ENCODE measurements around the gene BRCA2.

BRCA2 gene

DNA sequence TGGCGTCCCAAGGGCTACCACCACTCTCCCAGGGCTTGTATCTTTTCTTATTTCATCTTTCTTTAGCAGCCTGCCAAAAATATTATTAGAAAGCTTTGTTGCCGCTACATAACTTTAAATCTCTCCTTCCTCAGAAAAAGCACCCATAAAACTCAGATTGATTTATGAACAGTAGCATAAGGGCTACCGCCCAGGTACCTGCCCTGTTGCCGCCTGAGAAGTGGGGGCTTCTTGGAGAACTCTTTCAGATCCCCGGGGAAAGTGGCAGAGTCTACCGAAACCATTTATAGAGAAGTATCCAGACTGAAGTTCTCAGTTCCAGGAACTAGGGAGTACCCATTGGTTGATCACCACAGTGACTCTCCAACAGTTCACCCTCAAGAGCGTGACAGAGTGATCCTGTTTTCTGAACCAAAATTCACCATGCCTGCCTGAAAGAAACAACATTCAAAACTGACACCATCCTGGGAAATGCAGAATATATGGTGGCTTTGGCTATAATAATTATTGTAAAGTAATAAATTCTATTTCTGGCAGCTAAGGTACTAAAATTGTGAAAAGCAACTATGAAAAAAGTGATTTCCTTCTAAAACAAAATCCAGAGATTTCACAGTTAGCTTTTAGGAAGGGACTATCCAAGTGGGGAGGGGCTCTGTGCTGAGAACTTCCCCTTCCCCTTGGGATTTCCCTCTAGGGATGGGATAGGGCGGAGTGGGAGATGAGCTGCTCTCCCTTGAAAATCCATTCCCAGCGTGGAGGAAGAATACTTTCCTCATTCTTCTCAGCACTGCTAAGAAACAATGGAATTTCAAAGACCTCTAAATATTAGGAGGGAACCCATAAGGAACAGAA, 113.5 kb downstream of the BRCA2 start:
- DNase-seq = peak; percentile 31

DNA sequence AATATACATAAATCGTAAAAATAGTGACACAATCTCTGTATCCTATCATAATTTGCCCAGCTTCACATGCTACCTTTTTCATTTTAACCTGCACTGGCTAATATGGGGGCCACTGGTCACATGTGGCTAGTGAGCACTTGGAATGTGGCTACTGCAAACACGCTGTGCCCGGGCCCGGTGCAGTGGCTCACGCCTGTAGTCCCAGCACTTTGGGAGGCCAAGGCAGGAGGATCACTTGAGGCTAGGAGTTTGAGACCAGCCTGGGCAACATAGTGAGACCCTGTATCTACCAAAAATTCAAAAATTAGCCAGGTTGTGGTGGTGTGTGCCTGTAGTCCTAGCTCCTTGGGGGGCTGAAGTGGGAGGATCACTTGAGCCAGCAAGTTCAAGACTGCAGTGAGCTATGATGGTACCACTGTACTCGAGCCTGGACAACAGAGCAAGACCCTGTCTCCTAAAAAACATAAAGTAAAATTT, 114.2 kb downstream of the BRCA2 start:
- no peak for DNase-seq

DNA sequence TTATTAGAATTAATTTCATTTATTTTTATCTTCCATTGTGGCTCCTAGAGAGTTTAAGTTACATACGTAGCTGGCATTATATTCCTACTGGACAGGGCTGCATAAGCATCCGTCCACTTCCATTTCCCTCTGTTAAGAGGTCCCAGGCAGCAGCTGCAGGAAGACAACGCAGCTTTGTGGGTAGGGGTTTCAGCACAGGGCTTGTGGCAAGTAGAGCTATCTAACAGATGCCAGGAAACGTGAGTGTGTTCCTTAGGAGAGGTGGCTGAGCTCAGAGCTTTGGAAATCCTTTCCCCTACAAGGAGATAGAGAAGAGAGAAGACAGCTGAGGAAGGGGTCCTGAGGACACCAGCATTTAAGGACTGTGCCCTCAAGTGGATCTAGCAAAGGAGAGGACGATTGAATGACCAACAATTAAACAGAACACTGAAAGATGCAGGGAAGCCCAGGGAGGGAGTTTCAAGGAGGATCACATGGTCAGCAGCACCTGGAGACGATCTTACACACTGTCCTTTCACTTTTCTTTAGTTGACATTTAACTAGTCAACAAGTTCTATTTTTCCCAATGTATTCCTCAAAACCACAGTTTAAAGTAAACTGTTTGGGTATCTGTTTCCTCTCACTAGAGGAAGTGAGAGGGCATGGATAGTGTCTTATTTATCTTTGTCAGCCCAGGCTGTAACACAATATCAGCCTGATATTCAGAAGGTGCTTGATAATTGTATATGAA, 114.9 kb downstream of the BRCA2 start:
- no peak for DNase-seq

DNA sequence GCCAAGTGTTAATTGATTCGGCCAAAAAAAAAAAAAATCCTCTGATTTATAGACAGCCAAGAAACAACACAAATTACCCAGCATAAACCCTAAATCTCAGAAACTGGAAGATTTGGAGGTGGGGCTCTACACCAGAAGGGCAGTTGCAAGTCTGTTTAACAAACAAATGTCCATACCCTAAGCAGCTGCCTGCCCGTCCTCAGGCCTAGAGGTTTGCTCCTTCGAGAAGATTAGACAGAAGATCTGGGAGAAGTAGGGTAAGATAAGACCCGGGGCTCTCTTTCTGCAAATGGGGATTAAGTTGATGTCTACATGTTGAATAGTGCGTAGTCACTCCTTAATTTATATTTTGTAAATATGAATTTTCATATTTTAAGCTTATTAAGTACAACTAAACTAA, 116.1 kb downstream of the BRCA2 start:
- DNase-seq = no peak

DNA sequence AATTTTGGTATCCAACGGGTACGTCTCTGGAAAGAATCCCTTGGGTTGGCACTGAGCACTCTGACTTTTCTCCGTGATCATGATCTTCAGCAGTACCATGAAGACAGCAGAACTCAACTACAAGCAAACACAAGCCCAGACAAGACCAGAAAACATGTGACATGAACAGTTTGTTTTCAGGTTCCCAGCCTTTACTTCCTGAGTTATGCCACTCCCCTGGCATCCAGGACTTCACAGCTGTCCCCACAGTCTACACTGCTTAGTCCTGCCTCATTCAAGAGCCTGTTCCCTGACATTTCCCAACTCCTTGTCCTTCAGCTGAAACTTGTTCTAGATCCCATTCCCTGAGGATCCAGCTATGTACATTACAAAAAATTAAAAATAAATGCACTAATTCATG, 117.5 kb downstream of the BRCA2 start:
- DNase-seq = no peak

DNA sequence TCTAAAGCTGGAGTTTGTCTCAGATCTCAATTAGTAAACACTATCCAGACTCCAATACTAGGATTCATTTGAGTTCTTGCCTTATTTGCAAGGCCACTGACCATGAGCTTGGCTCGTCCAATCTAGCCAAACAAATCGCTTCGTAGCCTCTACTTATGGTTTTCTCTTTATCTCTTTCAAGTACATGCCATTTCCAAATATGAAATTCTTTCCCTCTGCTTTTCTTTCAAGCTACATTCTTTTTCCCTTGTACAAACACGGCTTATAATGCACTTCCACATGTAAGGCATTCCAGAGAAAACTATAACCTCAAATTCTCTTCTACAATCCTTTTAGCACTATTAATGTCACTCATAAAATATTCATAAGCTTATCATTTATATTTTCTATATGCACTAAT, 123.6 kb downstream of the BRCA2 start:
- DNase-seq = no peak

DNA sequence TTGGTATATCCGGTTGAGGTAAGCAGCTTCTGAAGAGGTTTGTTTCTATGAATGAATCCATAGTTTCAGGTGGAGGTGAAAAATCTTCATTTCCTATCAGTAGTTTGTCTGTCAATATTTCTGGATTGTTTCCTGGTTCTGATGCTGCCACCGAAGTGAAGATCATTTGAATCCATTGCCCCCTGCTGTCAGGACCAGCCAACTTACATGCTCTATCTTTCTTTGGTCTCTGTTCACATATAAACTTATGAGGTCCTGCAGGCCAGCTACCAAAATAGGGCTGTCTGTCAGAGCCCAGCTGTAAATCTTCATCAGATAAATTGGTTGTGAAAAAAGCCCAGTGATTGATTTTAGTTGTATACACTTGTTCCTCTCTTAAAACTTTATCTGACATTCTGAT, 127.8 kb downstream of the BRCA2 start:
- peak; percentile 51 for DNase-seq

DNA sequence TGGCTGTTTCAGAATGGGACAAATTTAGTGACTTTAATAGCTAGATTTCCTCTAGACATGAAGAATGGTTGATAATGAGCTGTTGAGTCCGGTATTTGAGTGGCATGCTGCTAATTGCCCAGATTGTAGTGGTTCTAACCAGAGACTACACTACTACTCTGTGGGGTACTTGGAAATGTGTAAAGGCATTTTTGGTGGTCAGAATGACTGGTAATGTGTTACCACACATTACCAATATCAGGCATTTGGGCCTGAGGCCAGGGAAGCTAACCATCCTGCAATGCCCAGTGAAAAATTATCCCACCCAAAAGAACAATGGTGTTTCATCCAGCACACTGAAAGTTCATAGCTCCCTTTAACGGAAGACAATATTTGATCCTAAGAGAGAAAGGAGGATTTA, 130.2 kb downstream of the BRCA2 start:
- no peak for DNase-seq

DNA sequence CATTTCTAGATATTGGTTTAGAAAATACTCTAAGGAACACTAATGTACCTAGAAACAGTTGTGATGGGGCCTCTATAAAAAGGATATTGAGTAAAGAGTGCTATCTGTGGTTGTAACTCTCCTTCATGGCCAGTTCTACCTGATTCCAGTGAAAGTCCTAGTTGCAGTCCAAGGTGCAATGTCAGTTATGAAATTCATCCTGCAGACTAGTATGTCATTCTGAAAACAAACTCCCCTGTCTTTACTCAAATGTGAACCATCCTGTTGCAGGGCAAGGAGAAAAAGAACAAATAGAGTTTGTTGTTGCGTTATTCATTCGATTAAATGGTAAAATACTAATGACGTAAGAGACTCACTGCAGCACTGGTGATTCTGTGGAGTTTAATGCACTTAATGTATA, 130.9 kb downstream of the BRCA2 start:
- no peak for DNase-seq

DNA sequence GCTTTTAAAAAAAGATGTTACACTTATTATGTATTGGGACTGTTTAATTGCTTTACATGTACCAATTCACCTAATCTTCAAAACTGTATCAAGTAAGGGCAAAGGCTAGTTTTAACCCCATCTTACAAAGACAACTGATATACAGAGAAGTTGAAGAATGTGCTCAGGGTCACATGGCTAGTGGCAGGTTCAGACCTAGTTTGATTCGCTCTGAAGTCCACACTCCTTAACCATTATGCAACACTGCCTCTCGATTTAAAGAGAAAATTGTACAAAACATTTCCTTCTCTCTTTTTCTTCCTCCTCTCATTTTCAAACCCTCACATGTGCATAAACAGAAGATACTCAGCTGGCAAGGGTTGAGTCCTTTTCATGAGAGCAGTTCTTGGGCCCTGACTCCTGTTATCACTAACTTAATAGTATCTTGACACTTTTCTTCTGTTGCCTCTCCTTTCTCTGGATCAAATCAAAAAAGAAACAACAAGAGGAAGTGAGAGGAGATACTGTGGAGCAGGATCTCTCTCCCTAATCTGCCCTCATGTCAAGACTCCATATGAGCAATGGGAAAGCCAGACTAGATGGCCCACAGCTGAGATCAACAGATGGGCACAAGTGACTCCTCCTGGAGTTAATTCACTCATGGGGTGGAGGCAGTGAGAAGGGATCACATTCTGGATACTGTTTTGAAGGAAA, 131.6 kb downstream of the BRCA2 start:
- no peak for DNase-seq

DNA sequence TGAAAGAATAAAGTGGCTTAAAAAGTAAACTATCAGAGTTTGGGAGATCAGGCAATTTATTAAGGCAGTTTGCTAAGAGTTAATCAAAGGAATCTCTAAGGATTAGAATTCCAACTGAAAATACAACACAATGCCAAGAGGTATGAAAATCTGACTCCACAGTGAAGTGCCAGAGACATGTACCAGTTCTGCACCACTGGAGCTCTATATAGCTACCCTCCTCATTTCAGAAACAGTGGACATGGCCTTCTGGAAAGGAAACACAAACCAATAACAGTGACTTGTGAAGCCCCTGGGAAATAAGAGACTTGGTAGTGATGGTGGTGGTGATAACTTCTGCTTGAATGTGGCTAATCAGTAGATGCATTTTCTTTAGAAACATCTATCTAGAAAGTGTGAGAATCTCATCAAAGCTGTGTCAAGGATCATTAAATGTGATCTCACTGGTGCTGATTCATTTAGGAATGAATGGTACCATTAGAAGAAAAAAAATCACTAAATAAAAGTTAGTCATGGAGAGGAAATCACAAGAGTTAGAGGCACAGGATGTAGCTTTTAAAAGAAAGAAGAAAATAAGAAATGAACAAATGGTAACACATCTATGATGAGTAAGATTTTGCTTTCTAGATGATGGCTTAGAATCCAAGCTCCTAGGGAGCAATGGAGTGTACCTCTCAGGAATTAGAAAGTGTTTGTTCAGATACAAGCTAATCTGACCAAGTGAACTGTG, 132.8 kb downstream of the BRCA2 start:
- no peak for DNase-seq

DNA sequence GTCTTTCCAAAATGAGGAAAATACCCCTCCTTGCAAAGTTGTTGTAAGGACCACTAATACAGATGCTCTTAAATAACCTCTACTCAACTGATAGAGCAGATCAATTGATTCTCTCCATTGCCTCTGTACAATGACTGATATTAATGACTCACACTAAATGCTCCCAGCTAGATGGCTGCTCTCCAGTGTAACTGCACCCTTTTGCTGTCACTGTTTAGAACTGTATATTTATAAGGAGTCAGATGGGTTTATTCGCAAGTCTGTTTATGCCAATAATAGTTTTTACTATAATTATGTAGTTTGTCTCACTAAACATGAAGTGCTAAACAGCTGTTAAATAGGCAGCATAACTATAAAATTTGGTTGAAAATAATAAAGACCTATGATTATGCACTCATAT, 133.7 kb downstream of the BRCA2 start:
- DNase-seq = no peak
